ENCODE data around the gene CBLN3. TPM values are rescaled to one million over a fixed set of nuclear protein-coding genes. Genes with fewer than 3 reads are reported as not detected.

CBLN3 gene
- total RNA-seq, 1 experiment from 2014 or later, result 0.94 TPM

DNA sequence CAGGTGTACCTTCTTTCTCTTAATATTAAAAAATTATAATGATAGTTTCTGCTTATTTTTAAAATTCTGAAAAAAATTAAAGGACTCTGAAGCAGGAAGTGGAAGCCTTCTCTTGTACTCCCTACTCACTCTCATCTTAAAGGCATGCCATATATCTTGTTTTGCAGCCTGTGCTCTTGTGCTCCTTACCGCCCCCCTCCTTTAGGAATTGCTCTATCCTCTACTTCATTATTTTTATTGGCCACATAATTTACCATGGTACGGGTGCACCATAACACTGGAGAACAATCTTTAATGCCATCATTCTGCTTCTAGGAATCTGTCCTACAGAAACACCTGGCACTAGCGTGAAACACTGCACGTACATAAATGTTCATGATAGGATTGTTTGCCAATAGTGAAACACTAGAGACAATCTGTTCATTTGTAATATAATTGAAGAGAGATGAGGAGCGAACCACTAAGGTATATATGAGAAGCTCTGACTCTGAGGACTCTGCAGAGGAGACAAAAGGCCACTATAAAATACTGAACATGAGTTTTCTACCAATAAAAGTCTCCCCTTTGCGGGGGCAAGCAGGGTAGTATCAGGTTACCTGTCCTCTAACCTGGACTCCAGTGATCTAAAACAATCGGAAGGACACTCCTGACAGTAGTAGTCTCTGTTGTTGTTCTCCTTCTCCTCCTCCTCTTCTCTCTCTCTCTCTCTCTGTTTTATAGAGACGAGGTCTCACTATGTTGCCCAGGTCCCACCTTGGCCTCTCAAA lies 37.0 kb downstream of the CBLN3 start:
- H3K4me1 Mint-ChIP-seq, result peaks cover 37% of the 10 kb centered on the region
- peaks cover 7% of the 10 kb centered on the region for H3K27me3 Mint-ChIP-seq (ENCODE audit: low read depth)
- H3K36me3 Mint-ChIP-seq, result no peaks in the 10 kb centered on the region
- ATAC-seq, result peak; percentile 71
- no peak overlapping the region for H3K4me3 Mint-ChIP-seq
- H3K27ac Mint-ChIP-seq, result no peak overlapping the region
- no peaks in the 10 kb centered on the region for H3K9me3 Mint-ChIP-seq
- ChIA-PET CTCF (interaction anchor here (1.0 to 1.8 kb wide), 2 partner anchors 39 to 59 kb away, joined by 3 to 4 read pairs; no protein-coding TSS in a partner anchor), POLR2A (no interaction called here)
- DNase-seq (ENCODE audit: low spot score), result no peak
- TF ChIP-seq FOXP1 (CRISPR knock-in tag; IDR thresholded peaks at IDR 0.05; ENCODE audit: borderline replicate concordance) (no peak), PRDM15 (CRISPR knock-in tag; IDR thresholded peaks at IDR 0.05) (no peak)

- Mint-ChIP-seq H3K4me3 (no peak overlapping the region), H3K9me3 (no peaks in the 10 kb centered on the region), H3K27me3 (ENCODE audit: low read depth) (no peaks in the 10 kb centered on the region; the same call in 1 of the 2 replicates), H3K4me1 (peaks cover 25% of the 10 kb centered on the region), H3K36me3 (no peaks in the 10 kb centered on the region), H3K27ac (no peak overlapping the region)
- ChIA-PET POLR2A (no interaction called here), CTCF (interaction anchor here (0.7 to 1.8 kb wide), 2 partner anchors 21 to 41 kb away, joined by 4 read pairs; no protein-coding TSS in a partner anchor)
- ATAC-seq (no peak), DNase-seq (ENCODE audit: low spot score) (no peak)
- TF ChIP-seq MLX (CRISPR knock-in tag; IDR thresholded peaks at IDR 0.05) (no peak), ZNF138 (CRISPR knock-in tag; conservative IDR thresholded peaks at IDR 0.05) (no peak), ZNF423 (CRISPR knock-in tag; IDR thresholded peaks at IDR 0.05) (no peak), SMAD3 (CRISPR knock-in tag; IDR thresholded peaks at IDR 0.05; ENCODE audit: borderline replicate concordance) (no peak), KAT7 (CRISPR knock-in tag; IDR thresholded peaks at IDR 0.05; ENCODE audit: borderline replicate concordance) (no peak), ZNF512 (CRISPR knock-in tag; IDR thresholded peaks at IDR 0.05; ENCODE audit: borderline replicate concordance) (no peak)
- TF ChIP-seq, protein P1, sequence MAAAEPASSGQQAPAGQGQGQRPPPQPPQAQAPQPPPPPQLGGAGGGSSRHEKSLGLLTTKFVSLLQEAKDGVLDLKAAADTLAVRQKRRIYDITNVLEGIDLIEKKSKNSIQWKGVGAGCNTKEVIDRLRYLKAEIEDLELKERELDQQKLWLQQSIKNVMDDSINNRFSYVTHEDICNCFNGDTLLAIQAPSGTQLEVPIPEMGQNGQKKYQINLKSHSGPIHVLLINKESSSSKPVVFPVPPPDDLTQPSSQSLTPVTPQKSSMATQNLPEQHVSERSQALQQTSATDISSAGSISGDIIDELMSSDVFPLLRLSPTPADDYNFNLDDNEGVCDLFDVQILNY (CRISPR knock-in tag; IDR thresholded peaks at IDR 0.05), result no peak
Observed at GRCh38 chr14:24390701-24391468, 38.6 kb downstream of the CBLN3 start.

DNA sequence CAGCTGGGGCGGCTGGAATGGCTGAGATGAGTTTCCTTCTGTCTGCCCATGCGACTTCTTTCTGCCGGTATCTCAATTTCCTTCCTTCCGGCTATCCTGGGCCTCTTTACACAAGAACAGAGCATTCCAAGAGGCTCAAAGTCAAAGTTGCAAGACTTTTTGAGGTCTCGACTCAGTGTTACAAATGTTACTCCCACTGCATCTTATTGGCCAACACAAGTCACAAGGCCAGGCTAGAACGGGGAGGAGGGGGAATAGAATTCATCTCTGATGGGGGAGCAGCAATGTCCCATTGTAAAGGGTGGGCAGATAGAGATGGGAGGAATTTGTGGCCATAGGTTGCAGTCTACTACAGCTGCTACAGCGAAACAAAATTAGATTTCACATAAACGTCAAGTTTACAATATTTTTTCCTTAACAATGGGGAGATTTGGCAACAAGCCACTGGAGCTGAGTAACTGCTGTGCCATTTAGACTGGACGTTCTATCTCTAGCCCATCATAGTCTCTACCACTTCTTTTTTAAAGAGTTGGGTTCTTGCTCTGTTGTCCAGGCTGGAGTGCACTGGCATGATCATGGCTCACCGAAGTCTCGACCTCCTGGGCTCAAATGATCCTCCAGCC lies 40.1 kb downstream of the CBLN3 start:
- DNase-seq (ENCODE audit: low spot score), result no peak
- H3K9me3 Mint-ChIP-seq, result no peaks in the 10 kb centered on the region

More for the DNA sequence above, 40.1 kb downstream of the CBLN3 start:
- H3K4me3 Mint-ChIP-seq, result no peak overlapping the region
- no peaks in the 10 kb centered on the region for H3K36me3 Mint-ChIP-seq
- H3K27me3 Mint-ChIP-seq (ENCODE audit: low read depth), result no peaks in the 10 kb centered on the region; the same call in 1 of the 2 replicates
- no peak overlapping the region for H3K27ac Mint-ChIP-seq
- ChIA-PET CTCF (interaction anchor here (0.8 to 1.4 kb wide), 6 partner anchors 9 to 47 kb away, joined by 3 to 5 read pairs (median 3); no protein-coding TSS in a partner anchor), POLR2A (no interaction called here)
- TF ChIP-seq, protein P2, sequence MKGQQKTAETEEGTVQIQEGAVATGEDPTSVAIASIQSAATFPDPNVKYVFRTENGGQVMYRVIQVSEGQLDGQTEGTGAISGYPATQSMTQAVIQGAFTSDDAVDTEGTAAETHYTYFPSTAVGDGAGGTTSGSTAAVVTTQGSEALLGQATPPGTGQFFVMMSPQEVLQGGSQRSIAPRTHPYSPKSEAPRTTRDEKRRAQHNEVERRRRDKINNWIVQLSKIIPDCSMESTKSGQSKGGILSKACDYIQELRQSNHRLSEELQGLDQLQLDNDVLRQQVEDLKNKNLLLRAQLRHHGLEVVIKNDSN (CRISPR knock-in tag; IDR thresholded peaks at IDR 0.05), result 0 out of 2 replicates have a peak, but pooled peaks have one; percentile 29
- TF ChIP-seq NFYB (CRISPR knock-in tag; conservative IDR thresholded peaks at IDR 0.05; ENCODE audit: low read depth) (peak; percentile 62), GABPB1 (CRISPR knock-in tag; IDR thresholded peaks at IDR 0.05) (no peak)
- TF ChIP-seq, protein P3, sequence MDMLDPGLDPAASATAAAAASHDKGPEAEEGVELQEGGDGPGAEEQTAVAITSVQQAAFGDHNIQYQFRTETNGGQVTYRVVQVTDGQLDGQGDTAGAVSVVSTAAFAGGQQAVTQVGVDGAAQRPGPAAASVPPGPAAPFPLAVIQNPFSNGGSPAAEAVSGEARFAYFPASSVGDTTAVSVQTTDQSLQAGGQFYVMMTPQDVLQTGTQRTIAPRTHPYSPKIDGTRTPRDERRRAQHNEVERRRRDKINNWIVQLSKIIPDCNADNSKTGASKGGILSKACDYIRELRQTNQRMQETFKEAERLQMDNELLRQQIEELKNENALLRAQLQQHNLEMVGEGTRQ (CRISPR knock-in tag; IDR thresholded peaks at IDR 0.05), result peak; percentile 64
- ATAC-seq, result peak; percentile 28; the same call in 1 of the 2 replicates
- H3K4me1 Mint-ChIP-seq, result peaks cover 21% of the 10 kb centered on the region
